ENCODE measurements around the gene C6orf47. TPM values are rescaled to one million over a fixed set of nuclear protein-coding genes. Genes with fewer than 3 reads are reported as not detected.

Gene C6orf47
- total RNA-seq, 2 donors from 2014 or later: 14.0 to 14.9 TPM

- 92 to 100% methylated on average over 2 to 6 of the region's 6 CpGs for whole genome bisulfite sequencing, 2 experiments (ENCODE audit: insufficient coverage in 1 of 2, insufficient read length in 1 of 2)
- Mint-ChIP-seq H3K4me3 (no peak overlapping the region), H3K4me1 (no peaks in the 10 kb centered on the region), H3K27me3 (ENCODE audit: insufficient read depth) (no peaks in the 10 kb centered on the region), H3K36me3 (ENCODE audit: low read depth) (peaks cover 78% of the 10 kb centered on the region), H3K27ac (no peak overlapping the region), H3K9me3 (no peaks in the 10 kb centered on the region)
- H3K27me3 ChIP-seq (ENCODE audit: control insufficient read depth, insufficient read depth, low read length, poor library complexity, severe bottlenecking): no peaks in the 10 kb centered on the region
- H3K27ac ChIP-seq (ENCODE audit: low read depth, low read length): no peak overlapping the region
- H3K4me1 ChIP-seq (ENCODE audit: control insufficient read depth, insufficient read depth, low read length): no peaks in the 10 kb centered on the region
- peaks cover 93% of the 10 kb centered on the region for H3K36me3 ChIP-seq (ENCODE audit: control insufficient read depth, insufficient read depth, low read length)
- TF ChIP-seq CTCF (conservative IDR thresholded peaks at IDR 0.05): no peak
- no peaks in the 10 kb centered on the region for H3K9me3 ChIP-seq (ENCODE audit: control insufficient read depth, low read length)
- H3K9ac ChIP-seq (ENCODE audit: extremely low read depth, low read length, poor library complexity, severe bottlenecking): no peak overlapping the region
- no peak overlapping the region for H3K4me3 ChIP-seq (ENCODE audit: low read length)
- no peak for DNase-seq
Measured at GRCh38 chr6:31642798-31643570, 17.6 kb downstream of the C6orf47 start.

GRCh38 chr6:31641370-31641769, 19.2 kb downstream of the C6orf47 start:
- H3K4me3 ChIP-seq (ENCODE audit: low read length): no peak overlapping the region
- Mint-ChIP-seq H3K4me3 (no peak overlapping the region), H3K4me1 (no peaks in the 10 kb centered on the region), H3K36me3 (ENCODE audit: low read depth) (peaks cover 79% of the 10 kb centered on the region), H3K27ac (no peak overlapping the region), H3K27me3 (ENCODE audit: insufficient read depth) (no peaks in the 10 kb centered on the region), H3K9me3 (no peaks in the 10 kb centered on the region)
- TF ChIP-seq CTCF (conservative IDR thresholded peaks at IDR 0.05): no peak
- no peaks in the 10 kb centered on the region for H3K27me3 ChIP-seq (ENCODE audit: control insufficient read depth, insufficient read depth, low read length, poor library complexity, severe bottlenecking)
- no peaks in the 10 kb centered on the region for H3K4me1 ChIP-seq (ENCODE audit: control insufficient read depth, insufficient read depth, low read length)
- peaks cover 96% of the 10 kb centered on the region for H3K36me3 ChIP-seq (ENCODE audit: control insufficient read depth, insufficient read depth, low read length)
- WGBS, 2 experiments (ENCODE audit: insufficient coverage in 1 of 2, insufficient read length in 1 of 2): 97 to 100% methylated on average over 2 to 4 of the region's 4 CpGs
- H3K27ac ChIP-seq (ENCODE audit: low read depth, low read length): no peak overlapping the region
- H3K9me3 ChIP-seq (ENCODE audit: control insufficient read depth, low read length): no peaks in the 10 kb centered on the region
- H3K9ac ChIP-seq (ENCODE audit: extremely low read depth, low read length, poor library complexity, severe bottlenecking): no peak overlapping the region
- no peak for DNase-seq

- no peak overlapping the region for H3K4me3 ChIP-seq (ENCODE audit: low read length)
- H3K4me1 ChIP-seq (ENCODE audit: control insufficient read depth, insufficient read depth, low read length): no peaks in the 10 kb centered on the region
- 99 to 100% methylated on average over 3 to 6 of the region's 6 CpGs for WGBS, 2 experiments (ENCODE audit: insufficient coverage in 1 of 2, insufficient read length in 1 of 2)
- H3K9me3 Mint-ChIP-seq: no peaks in the 10 kb centered on the region
- H3K9me3 ChIP-seq (ENCODE audit: control insufficient read depth, low read length): no peaks in the 10 kb centered on the region
- H3K4me3 Mint-ChIP-seq: no peak overlapping the region
- no peaks in the 10 kb centered on the region for H3K27me3 Mint-ChIP-seq (ENCODE audit: insufficient read depth)
- H3K4me1 Mint-ChIP-seq: no peaks in the 10 kb centered on the region
- no peak for DNase-seq
- H3K27ac Mint-ChIP-seq: no peak overlapping the region
- H3K27me3 ChIP-seq (ENCODE audit: control insufficient read depth, insufficient read depth, low read length, poor library complexity, severe bottlenecking): no peaks in the 10 kb centered on the region
- H3K27ac ChIP-seq (ENCODE audit: low read depth, low read length): no peak overlapping the region
- H3K9ac ChIP-seq (ENCODE audit: extremely low read depth, low read length, poor library complexity, severe bottlenecking): no peak overlapping the region
- TF ChIP-seq CTCF (conservative IDR thresholded peaks at IDR 0.05): no peak
- peaks cover 80% of the 10 kb centered on the region for H3K36me3 Mint-ChIP-seq (ENCODE audit: low read depth)
- peaks cover 96% of the 10 kb centered on the region for H3K36me3 ChIP-seq (ENCODE audit: control insufficient read depth, insufficient read depth, low read length)
Measured at GRCh38 chr6:31640612-31641011, 20.0 kb downstream of the C6orf47 start.
